ENCODE data around the gene NNAT. TPM values are rescaled to one million over a fixed set of nuclear protein-coding genes. Genes with fewer than 3 reads are reported as not detected.
A peak's percentile ranks its signal among the peaks of the same experiment; 100 is the strongest.

Gene NNAT
- total RNA-seq, 1 donor from 2014 or later = 87.4 TPM

DNA sequence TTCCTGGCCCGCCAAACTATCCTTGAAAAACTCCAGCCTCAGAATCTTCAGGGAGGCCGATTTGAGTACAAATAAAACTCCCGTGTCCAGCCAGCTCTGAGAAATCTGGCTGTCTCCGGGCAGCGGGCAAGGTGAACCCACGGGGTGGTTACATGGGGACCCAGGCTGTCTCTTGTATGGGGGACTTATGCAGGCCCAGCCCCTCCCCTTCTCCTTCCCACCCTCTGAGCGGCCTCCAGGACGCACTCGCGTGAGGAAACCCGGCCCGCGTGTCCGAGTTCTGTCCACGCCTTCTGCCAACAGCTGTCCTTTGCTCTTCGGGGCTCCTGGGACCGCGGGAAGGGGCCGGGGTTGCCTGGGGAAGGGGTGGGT lies 43.0 kb downstream of the NNAT start:
- peaks cover 28% of the 10 kb centered on the region for H3K27me3 Mint-ChIP-seq
- TF ChIP-seq, protein P1, sequence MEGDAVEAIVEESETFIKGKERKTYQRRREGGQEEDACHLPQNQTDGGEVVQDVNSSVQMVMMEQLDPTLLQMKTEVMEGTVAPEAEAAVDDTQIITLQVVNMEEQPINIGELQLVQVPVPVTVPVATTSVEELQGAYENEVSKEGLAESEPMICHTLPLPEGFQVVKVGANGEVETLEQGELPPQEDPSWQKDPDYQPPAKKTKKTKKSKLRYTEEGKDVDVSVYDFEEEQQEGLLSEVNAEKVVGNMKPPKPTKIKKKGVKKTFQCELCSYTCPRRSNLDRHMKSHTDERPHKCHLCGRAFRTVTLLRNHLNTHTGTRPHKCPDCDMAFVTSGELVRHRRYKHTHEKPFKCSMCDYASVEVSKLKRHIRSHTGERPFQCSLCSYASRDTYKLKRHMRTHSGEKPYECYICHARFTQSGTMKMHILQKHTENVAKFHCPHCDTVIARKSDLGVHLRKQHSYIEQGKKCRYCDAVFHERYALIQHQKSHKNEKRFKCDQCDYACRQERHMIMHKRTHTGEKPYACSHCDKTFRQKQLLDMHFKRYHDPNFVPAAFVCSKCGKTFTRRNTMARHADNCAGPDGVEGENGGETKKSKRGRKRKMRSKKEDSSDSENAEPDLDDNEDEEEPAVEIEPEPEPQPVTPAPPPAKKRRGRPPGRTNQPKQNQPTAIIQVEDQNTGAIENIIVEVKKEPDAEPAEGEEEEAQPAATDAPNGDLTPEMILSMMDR (IDR thresholded peaks at IDR 0.05; ENCODE audit: unreplicated experiment) = no peak
- H3K27ac Mint-ChIP-seq = no peak overlapping the region
- no peaks in the 10 kb centered on the region for H3K36me3 Mint-ChIP-seq (ENCODE audit: insufficient read depth)
- H3K9me3 Mint-ChIP-seq (ENCODE audit: low read depth) = no peaks in the 10 kb centered on the region
- H3K4me3 Mint-ChIP-seq (ENCODE audit: low read depth) = no peak overlapping the region
- no peak for DNase-seq (ENCODE audit: low spot score, unreplicated experiment)
- peaks cover 9% of the 10 kb centered on the region for H3K4me1 Mint-ChIP-seq (ENCODE audit: low read depth)

DNA sequence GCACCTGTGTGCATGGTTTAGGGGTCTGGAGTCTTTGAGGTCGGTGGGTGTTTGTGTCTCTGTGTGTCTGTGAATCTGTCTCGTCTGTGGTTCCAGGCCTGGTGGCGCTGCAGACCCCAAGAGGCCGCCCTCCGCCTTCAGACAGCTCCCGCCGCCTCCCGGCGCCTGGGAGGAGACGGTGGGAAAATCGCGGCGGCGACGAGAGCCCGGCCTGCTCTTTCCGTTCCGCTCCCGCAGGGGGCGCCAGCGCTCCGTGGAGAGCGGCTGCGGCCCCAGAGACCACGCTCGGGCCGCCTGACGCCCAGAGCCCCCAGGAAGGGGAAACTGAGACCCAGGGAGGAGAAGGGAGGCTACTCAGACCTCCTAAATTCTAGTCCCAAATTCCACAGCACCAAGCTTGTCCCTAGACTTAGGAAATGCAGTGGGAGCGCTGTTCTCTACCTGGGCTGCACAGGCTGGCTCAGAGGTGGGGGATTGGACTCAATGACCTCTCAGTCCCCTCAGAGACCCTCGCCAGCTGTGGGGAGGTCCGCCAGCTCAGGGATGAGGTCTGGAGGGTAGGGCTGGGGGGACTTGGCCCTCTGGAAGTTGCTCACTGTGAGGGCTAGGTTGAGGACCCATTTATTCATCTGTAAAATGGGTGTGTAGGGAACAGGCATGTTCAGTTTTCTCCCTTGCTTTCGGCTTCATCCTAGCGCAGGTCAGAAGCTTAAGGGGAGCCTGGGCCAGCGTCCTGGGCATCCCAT lies 43.5 kb downstream of the NNAT start:
- peaks cover 34% of the 10 kb centered on the region for H3K27me3 Mint-ChIP-seq
- TF ChIP-seq, protein P1 (IDR thresholded peaks at IDR 0.05; ENCODE audit: unreplicated experiment) = peak; percentile 94
- no peaks in the 10 kb centered on the region for H3K9me3 Mint-ChIP-seq (ENCODE audit: low read depth)
- DNase-seq (ENCODE audit: low spot score, unreplicated experiment) = peak; percentile 67
- H3K4me3 Mint-ChIP-seq (ENCODE audit: low read depth) = no peak overlapping the region
- peaks cover 9% of the 10 kb centered on the region for H3K4me1 Mint-ChIP-seq (ENCODE audit: low read depth)
- H3K27ac Mint-ChIP-seq = no peak overlapping the region
- no peaks in the 10 kb centered on the region for H3K36me3 Mint-ChIP-seq (ENCODE audit: insufficient read depth)

DNA sequence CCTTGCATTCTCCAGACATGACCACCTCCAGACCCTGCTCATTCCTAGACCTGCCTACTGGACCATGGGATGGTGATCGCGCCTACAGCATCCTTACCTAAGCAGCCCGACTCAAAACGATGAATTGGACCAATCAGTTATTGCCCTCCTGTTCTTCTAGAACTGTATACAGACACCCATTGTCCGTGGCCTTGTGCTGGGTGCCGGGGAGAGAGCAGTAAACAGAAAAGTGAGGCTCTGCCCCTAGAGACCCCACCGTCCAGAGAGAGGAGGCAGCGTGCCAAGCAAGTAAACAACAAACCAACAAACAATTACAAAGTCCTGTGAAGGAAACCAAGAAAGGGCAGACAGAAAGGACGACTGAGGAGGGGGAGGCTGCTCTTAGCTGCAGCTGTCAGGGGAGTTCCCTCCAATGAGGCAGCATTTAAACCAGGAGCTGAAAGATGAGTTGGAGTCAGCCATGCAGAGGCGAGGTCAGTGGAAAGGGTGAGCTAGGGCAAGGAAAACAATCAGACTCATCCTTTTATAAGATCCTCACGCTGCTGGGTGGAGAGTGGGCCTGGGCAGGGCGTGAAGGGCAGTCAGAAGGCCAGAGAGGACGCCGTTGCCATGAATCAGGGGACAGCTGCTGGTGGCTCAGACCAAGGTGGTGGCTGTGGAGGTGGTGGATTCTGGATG lies 44.2 kb downstream of the NNAT start:
- Mint-ChIP-seq H3K27me3 (peaks cover 38% of the 10 kb centered on the region), H3K4me3 (ENCODE audit: low read depth) (no peak overlapping the region), H3K4me1 (ENCODE audit: low read depth) (peaks cover 9% of the 10 kb centered on the region), H3K27ac (no peak overlapping the region), H3K9me3 (ENCODE audit: low read depth) (no peaks in the 10 kb centered on the region), H3K36me3 (ENCODE audit: insufficient read depth) (no peaks in the 10 kb centered on the region)
- no peak for DNase-seq (ENCODE audit: low spot score, unreplicated experiment)
- TF ChIP-seq, protein P1 (IDR thresholded peaks at IDR 0.05; ENCODE audit: unreplicated experiment) = no peak

DNA sequence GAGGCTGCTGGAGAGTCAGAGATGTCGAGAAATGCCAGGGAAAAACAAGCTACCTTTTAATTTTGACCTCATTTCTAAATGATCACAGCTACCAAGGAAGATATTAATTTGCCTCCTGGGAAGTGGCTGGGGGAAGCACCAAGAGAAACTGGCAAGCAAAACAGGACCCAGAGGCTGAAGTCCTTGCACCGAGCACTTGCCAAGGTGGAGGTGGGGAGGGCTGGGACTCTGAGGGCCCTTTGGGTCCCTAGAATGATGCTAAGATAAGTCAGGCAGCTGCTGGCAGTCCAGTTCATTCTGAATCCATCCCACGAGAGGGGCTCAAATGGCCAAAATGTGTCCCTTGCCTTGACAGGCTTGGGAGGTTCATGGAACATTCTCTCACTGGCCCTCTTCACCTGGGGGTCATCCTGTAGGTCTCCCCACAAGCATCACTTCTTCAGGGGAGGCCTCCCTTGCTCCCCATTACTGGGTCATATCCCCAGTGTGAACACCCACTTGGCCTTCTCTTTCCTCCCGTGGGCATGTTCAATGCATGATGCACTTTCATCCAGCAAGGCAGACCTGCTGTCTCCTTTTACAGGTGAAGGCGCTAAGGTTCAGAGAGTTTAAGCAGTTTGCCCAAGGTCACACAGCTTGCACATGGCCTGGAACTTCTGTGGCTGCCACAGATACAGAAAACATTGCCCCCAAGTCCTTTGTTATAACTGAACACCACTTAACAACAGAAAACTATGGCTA lies 45.7 kb downstream of the NNAT start:
- no peak overlapping the region for H3K4me3 Mint-ChIP-seq (ENCODE audit: low read depth)
- H3K27ac Mint-ChIP-seq = no peak overlapping the region

DNA sequence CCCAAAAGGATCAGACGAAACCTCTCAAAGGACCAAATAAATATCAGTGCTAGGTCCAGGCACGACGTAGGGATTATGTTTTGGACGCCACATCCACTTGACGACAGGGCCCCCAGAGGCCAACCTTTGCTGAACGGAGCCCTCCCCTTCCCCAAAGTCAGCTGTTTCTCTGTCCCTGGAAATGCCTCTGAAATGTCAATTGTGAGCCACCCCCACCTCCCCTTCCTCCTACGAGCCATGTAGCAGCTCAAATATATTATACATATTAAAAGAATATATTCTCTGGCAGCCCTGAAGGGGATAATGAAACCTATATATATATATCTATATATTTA lies 46.2 kb downstream of the NNAT start:
- H3K9me3 Mint-ChIP-seq (ENCODE audit: low read depth) = no peaks in the 10 kb centered on the region
- H3K36me3 Mint-ChIP-seq (ENCODE audit: insufficient read depth) = no peaks in the 10 kb centered on the region
- no peak overlapping the region for H3K27ac Mint-ChIP-seq
- peaks cover 39% of the 10 kb centered on the region for H3K27me3 Mint-ChIP-seq
- no peak for DNase-seq (ENCODE audit: low spot score, unreplicated experiment)
- peaks cover 9% of the 10 kb centered on the region for H3K4me1 Mint-ChIP-seq (ENCODE audit: low read depth)
- TF ChIP-seq, protein P1 (IDR thresholded peaks at IDR 0.05; ENCODE audit: unreplicated experiment) = no peak
- H3K4me3 Mint-ChIP-seq (ENCODE audit: low read depth) = no peak overlapping the region

More for the DNA sequence above, 45.7 kb downstream of the NNAT start:
- TF ChIP-seq, protein P1 (IDR thresholded peaks at IDR 0.05; ENCODE audit: unreplicated experiment) = no peak
- DNase-seq (ENCODE audit: low spot score, unreplicated experiment) = no peak
- H3K27me3 Mint-ChIP-seq = peaks cover 39% of the 10 kb centered on the region
- H3K36me3 Mint-ChIP-seq (ENCODE audit: insufficient read depth) = no peaks in the 10 kb centered on the region
- H3K9me3 Mint-ChIP-seq (ENCODE audit: low read depth) = no peaks in the 10 kb centered on the region
- peaks cover 9% of the 10 kb centered on the region for H3K4me1 Mint-ChIP-seq (ENCODE audit: low read depth)

All from progenitor cell of endocrine pancreas (in vitro differentiated cells).